Heart right ventricle (tissue), 16 donors: ENCODE data around the gene AKR1D1. TPM values are rescaled to one million over a fixed set of nuclear protein-coding genes. Genes with fewer than 3 reads are reported as not detected.

ENCODE experiments used
- ATAC-seq, 8 donors: fragments of 200-7000 bp; cut with Tn5 transposase; one replicate each; pipeline ENCODE4 v1.9.1; 2020; ENCODE audit warnings: mild to moderate bottlenecking in 8 of 8, moderate library complexity in 8 of 8, moderate number of reproducible peaks in 1 of 8
- DNase-seq, 2 donors: peaks; one replicate each; pipeline ENCODE4 v3.0.0-alpha.2; 2020
- H3K27ac ChIP-seq, 10 donors: fragments of 200-600 bp; sonication (generic) in 2 of 10; one replicate each; pipeline versions ENCODE4 v1.5.0 to v1.8.0; 2020 to 2022; ENCODE audit warnings: mild to moderate bottlenecking in 3 of 10
- H3K27me3 ChIP-seq, 7 donors: fragments of 200-600 bp; one replicate each; pipeline ENCODE4 v1.8.0; 2021 to 2022; ENCODE audit warnings: mild to moderate bottlenecking in 2 of 7
- H3K36me3 ChIP-seq, 9 donors: fragments of 200-600 bp; sonication (generic) in 1 of 9; one replicate each; pipeline versions ENCODE4 v1.5.0 to v1.8.0; 2020 to 2022; ENCODE audit warnings: mild to moderate bottlenecking in 2 of 9
- H3K4me1 ChIP-seq, 9 donors: fragments of 200-600 bp; sonication (generic) in 1 of 9; one replicate each; pipeline versions ENCODE4 v1.5.0 to v1.8.0; 2020 to 2022; ENCODE audit warnings: mild to moderate bottlenecking in 4 of 9
- H3K4me3 ChIP-seq, 10 donors: fragments of 200-600 bp; sonication (generic) in 2 of 10; one replicate each; pipeline versions ENCODE4 v1.5.0 to v1.8.0; 2020 to 2022; ENCODE audit warnings: mild to moderate bottlenecking in 7 of 10, moderate library complexity in 2 of 10
- H3K9me3 ChIP-seq, 11 donors: fragments of 200-600 bp in 10 of 11; sonication (generic) in 2 of 11; one replicate each; pipeline versions ENCODE4 v1.5.0 to v1.8.0; 2013 to 2022; ENCODE audit warnings: mild to moderate bottlenecking in 2 of 11, control low read depth in 1 of 11, moderate library complexity in 1 of 11
- WGBS, 2 donors: extraction: QIAGEN DNeasy Blood & Tissue Kit; methylation state at CpG; one replicate each; pipeline ENCODE4 v1.1.7; 2013; ENCODE audit warnings: inconsistent platforms in 1 of 2; 5-methylcytosine and 5-hydroxymethylcytosine counted together
- intact Hi-C, 10 donors: fragments of 100-400 bp; cut with DNase I; formaldehyde crosslinking; loops; one replicate each; pipeline versions ENCODE4 v1.11.1 to v1.14.2; 2022
- polyA plus RNA-seq, 2 donors: library from polyadenylated mRNA; stranded (reverse); fragments of 200-250 nt; gene quantifications; one replicate each; pipeline ENCODE4 v1.2.3, GENCODE V29; 2013
- total RNA-seq, 10 donors: library from RNA; stranded (reverse); fragmentation: NEBNext Ultra II Directional in 3 of 10; extraction: Animal tissue kit (Norgen Biotek cat#: 25700) in 3 of 10; gene quantifications; one replicate each; pipeline versions ENCODE4 v1.2.1 to v1.2.4, GENCODE V29; 2021 to 2023
- TF ChIP-seq, protein P1 (sequence below), 9 donors: fragments of 200-600 bp; sonication (generic) in 2 of 9; IDR thresholded peaks; one replicate each; pipeline versions ENCODE4 v1.5.0 to v1.8.0; 2021 to 2022; ENCODE audit warnings: antibody characterized with exemption in 9 of 9, mild to moderate bottlenecking in 5 of 9, moderate library complexity in 1 of 9
- donor health status: Arrhythmogenic right ventricular cardiomyopathy.
- donor health status: ischemic (EF 13 %, LVEDD 7.1; RV severe dilation, severe dysfunction).
- donor health status: healthy with polysubstance abuse.
- donor health status: DM: no; HTN: yes; CAD: no.
- donor health status: DM: no; HTN: no; CAD: no.
- donor health status: ischemic (EF 25% LVEDD 6.9; RV normal size, moderate dysfunction).
- donor health status: ischemic (EF 25% LVEDD 5.7; RV mildly dilated, moderate dysfunction).
- donor health status: healthy.
- donor health status: DM: yes; HTN: yes; CAD: no.
- donor health status: Ischemic cardiomyopathy.
- donor health status: ischemic (EF 35%, LVEDD 5.7; RV mildly dilated, moderate dysfunction).
- donor health status: nonischemic (EF 11% LVEDD 7.7; RV severe dilation, severe dysfunction).
- donor health status: DM: yes; HTN: yes; CAD: no.
- donor health status: PGD.
- donor health status: ischemic (EF 29% LVEDD 5.4; RV normal size, mild dysfunction).
- donor health status: nonischemic (EF 23%, LVEDD 6.1; RV moderate dilation, normal function).

Gene AKR1D1
- total and polyA plus RNA-seq, 12 donors = not detected

DNA sequence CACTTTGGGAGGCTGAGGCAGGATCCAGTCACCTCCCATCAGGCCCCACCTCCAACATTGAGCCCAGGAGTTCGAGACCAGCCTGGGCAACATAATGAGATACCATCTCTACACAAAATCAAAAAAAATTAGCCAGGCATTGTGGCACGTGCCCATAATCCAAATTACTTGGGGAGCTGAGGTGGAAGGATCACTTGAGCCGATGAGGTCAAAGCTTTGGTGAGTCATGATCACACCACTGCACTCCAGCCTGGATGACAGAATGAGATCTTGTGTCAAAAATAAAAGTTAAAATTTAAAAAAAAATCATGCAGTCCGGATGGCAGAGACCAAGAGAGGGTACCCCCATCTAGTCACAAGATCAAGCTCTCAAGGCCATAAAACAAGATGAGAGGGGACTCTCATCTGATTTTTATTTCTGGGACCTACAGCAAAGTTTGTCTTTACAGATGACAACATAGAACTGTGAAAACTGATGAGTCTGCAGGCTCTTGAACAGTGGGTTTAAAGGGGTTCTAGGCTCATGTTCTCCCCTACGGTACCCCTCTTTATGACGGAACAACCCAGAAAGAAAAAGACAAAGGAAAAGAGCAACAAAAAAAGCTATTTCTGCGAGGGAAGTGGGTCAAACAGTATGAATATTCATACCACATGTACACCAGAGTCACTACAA, 45.4 kb upstream of the AKR1D1 start:
- no peak for ATAC-seq
- no peak overlapping the region for H3K27ac ChIP-seq
- intact Hi-C loops = no loop called here
- H3K9me3 ChIP-seq = peaks cover 0 to 3% (median 0%) of the 10 kb centered on the region in 11 donors
- no peak for DNase-seq
- H3K4me3 ChIP-seq = no peak overlapping the region
- 85 to 89% methylated on average over 7 of the region's 7 CpGs for WGBS, 2 donors
- H3K4me1 ChIP-seq = no peaks in the 10 kb centered on the region
- peaks cover 0 to 4% (median 0%) of the 10 kb centered on the region in 7 donors for H3K27me3 ChIP-seq
- TF ChIP-seq, protein P1, sequence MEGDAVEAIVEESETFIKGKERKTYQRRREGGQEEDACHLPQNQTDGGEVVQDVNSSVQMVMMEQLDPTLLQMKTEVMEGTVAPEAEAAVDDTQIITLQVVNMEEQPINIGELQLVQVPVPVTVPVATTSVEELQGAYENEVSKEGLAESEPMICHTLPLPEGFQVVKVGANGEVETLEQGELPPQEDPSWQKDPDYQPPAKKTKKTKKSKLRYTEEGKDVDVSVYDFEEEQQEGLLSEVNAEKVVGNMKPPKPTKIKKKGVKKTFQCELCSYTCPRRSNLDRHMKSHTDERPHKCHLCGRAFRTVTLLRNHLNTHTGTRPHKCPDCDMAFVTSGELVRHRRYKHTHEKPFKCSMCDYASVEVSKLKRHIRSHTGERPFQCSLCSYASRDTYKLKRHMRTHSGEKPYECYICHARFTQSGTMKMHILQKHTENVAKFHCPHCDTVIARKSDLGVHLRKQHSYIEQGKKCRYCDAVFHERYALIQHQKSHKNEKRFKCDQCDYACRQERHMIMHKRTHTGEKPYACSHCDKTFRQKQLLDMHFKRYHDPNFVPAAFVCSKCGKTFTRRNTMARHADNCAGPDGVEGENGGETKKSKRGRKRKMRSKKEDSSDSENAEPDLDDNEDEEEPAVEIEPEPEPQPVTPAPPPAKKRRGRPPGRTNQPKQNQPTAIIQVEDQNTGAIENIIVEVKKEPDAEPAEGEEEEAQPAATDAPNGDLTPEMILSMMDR (IDR thresholded peaks at IDR 0.05) = no peak
- H3K36me3 ChIP-seq = no peaks in the 10 kb centered on the region

DNA sequence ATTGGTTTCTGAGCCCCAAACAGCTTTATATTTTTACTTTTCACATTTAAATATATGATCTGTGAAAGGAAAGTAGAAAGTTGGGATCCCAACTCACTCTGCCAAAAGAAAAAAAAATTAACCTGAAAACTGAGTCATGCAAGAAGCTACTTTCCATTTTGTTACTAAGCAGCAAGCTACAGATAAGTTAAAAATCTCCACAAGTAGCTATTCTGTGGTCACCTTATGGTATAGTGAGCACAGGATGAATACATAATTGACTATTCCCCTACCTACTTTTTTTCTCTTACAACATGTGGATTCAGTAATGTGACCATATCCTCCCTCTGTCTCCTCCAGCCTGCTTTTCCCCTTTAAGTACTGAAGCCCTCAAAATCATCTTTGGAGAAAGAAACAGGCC, 44.1 kb upstream of the AKR1D1 start:
- ATAC-seq = no peak

DNA sequence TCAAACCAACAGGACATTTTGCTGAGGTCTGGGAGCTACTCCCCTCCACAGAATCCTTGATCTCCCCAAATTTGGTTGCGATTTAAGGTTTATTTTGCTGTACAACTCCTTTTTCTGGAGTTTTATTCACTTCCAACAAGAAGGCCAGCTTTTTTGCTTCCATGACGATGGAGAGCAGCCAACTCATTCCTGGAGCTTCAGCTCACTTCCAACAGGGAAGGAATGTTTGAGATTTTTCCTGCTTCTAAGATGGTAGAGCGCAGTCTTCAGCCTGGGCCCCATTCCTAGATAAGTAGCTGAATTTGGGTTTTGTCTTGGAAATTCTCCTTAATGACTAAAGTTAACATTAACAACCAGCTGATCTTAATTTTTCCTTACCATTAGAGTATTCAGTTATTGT, 43.5 kb upstream of the AKR1D1 start:
- Histone ChIP-seq H3K27ac (no peak overlapping the region), H3K27me3 (no peaks in the 10 kb centered on the region), H3K9me3 (peaks cover 0 to 16% (median 0%) of the 10 kb centered on the region in 11 donors), H3K36me3 (no peaks in the 10 kb centered on the region), H3K4me1 (no peaks in the 10 kb centered on the region), H3K4me3 (no peak overlapping the region)
- ATAC-seq = no peak
- no peak for DNase-seq
- 79 to 81% methylated on average over 3 of the region's 3 CpGs for WGBS, 2 donors
- TF ChIP-seq, protein P1 (IDR thresholded peaks at IDR 0.05) = no peak
- intact Hi-C loops = no loop called here

More for the DNA sequence above, 44.1 kb upstream of the AKR1D1 start:
- Histone ChIP-seq H3K9me3 (peaks cover 0 to 11% (median 0%) of the 10 kb centered on the region in 11 donors), H3K27me3 (peaks cover 0 to 4% (median 0%) of the 10 kb centered on the region in 7 donors), H3K27ac (no peak overlapping the region), H3K4me1 (no peaks in the 10 kb centered on the region), H3K4me3 (no peak overlapping the region), H3K36me3 (no peaks in the 10 kb centered on the region)
- intact Hi-C loops = no loop called here
- DNase-seq = no peak
- TF ChIP-seq, protein P1 (IDR thresholded peaks at IDR 0.05) = no peak

DNA sequence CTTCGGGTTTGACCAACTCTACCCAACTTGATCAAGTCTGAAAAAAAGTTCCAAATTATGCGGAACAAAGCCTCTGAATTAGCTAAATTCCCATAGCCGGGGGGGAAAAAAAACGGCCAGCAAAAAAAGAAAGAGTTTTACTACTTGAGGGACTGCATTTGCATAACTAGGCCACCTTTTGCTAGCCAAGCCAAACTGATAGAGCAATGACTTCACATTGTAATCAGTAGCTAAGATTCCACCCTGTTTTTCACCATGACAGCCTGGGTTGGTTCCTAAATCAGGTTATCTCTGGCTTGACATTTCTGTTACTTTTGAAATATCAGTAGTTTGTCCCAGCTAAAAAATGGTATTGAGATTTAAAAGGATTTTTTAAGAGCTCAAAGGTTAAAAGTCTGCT, 43.0 kb upstream of the AKR1D1 start:
- no peak overlapping the region for H3K27ac ChIP-seq
- intact Hi-C loops = no loop called here
- TF ChIP-seq, protein P1 (IDR thresholded peaks at IDR 0.05) = no peak
- ATAC-seq = no peak
- H3K36me3 ChIP-seq = no peaks in the 10 kb centered on the region
- H3K27me3 ChIP-seq = no peaks in the 10 kb centered on the region
- no peaks in the 10 kb centered on the region for H3K4me1 ChIP-seq
- no peak overlapping the region for H3K4me3 ChIP-seq
- H3K9me3 ChIP-seq = peaks cover 0 to 16% (median 0%) of the 10 kb centered on the region in 11 donors
- no peak for DNase-seq
- WGBS, 2 donors = 81 to 84% methylated on average over 4 of the region's 4 CpGs
